ENCODE results near the gene NBPF14. TPM values are rescaled to one million over a fixed set of nuclear protein-coding genes. Genes with fewer than 3 reads are reported as not detected.
"Not testable (repeated sequence)": the region's sequence is repeated elsewhere in the genome, so short reads cannot be mapped to it uniquely, and the experiment has no call there.

Gene NBPF14
- total and polyA plus RNA-seq, 2 of the 8 experiments (the other 6 are each of a cell fraction or from before 2014, with no cell fraction given), result 6.0 to 8.8 TPM

- H2BK20ac ChIP-seq (ENCODE audit: low read length); H3K27ac ChIP-seq (ENCODE audit: low read depth, low read length); H4K5ac ChIP-seq (ENCODE audit: insufficient read length, low read depth, low read length); H3K27me3 ChIP-seq (replicated peaks in 1 of 4; ENCODE audit: control insufficient read depth in 3 of 4, extremely low read depth in 1 of 4, insufficient read depth in 3 of 4, low read length in 3 of 4); H4K91ac ChIP-seq (replicated peaks; ENCODE audit: insufficient read length, low read length); H3K23ac ChIP-seq (ENCODE audit: insufficient read length); H3K4ac ChIP-seq (replicated peaks; ENCODE audit: insufficient read length, low read depth, low read length); H4K8ac ChIP-seq (ENCODE audit: extremely low read depth, insufficient read depth, low read length); H3K14ac ChIP-seq (ENCODE audit: insufficient read length); H2AFZ ChIP-seq (ENCODE audit: low read length); H3K36me3 ChIP-seq (ENCODE audit: control insufficient read depth in 2 of 4, insufficient read depth in 4 of 4, low read length in 3 of 4); H3K4me1 ChIP-seq (replicated peaks in 1 of 4; ENCODE audit: control insufficient read depth in 3 of 4, insufficient read depth in 4 of 4, low read length in 3 of 4); H3K56ac ChIP-seq (replicated peaks; ENCODE audit: insufficient read length, low read depth, low read length); H3K4me3 ChIP-seq (ENCODE audit: extremely low read depth in 1 of 4, insufficient read depth in 2 of 4, low read depth in 3 of 4, low read length in 4 of 4); H2BK120ac ChIP-seq (replicated peaks; ENCODE audit: low read depth, low read length); H2BK5ac ChIP-seq (ENCODE audit: low read depth, low read length); H3K79me2 ChIP-seq (ENCODE audit: control insufficient read depth in 1 of 2, insufficient read depth in 2 of 2, low read length in 2 of 2); H2AK5ac ChIP-seq (ENCODE audit: low read depth, low read length); POLR2A ChIA-PET (ENCODE audit: partially characterized antibody); H3K9ac ChIP-seq (replicated peaks in 1 of 4; ENCODE audit: extremely low read depth in 1 of 4, low read depth in 3 of 4, low read length in 3 of 4); H3K23me2 ChIP-seq (ENCODE audit: low read depth, low read length); H3K79me1 ChIP-seq (ENCODE audit: low read depth, low read length); H2BK12ac ChIP-seq (ENCODE audit: low read depth, low read length); CTCF ChIA-PET (ENCODE audit: partially characterized antibody); DNase-seq (ENCODE audit: low read depth in 1 of 2, low spot score in 2 of 2); H3K4me2 ChIP-seq (ENCODE audit: insufficient read depth in 1 of 2, low read depth in 2 of 2, low read length in 2 of 2); H3K18ac ChIP-seq (ENCODE audit: extremely low read depth, low read length); H4K20me1 ChIP-seq (replicated peaks in 1 of 2; ENCODE audit: control insufficient read depth in 1 of 2, insufficient read depth in 2 of 2, low read length in 2 of 2); H3K9me3 ChIP-seq (ENCODE audit: insufficient read depth in 2 of 2, low read depth in 1 of 2, low read length in 1 of 2); FAIRE-seq; H2BK15ac ChIP-seq (ENCODE audit: low read length): not testable (repeated sequence)
- no CpG with 5 or more reads among the region's 3 CpGs for WGBS, 2 experiments (ENCODE audit: extremely low coverage in 1 of 2, insufficient coverage in 1 of 2, insufficient read length in 1 of 2, insufficient replicate concordance in 2 of 2, low coverage in 1 of 2, low lambda C conversion rate in 2 of 2, missing lambda C conversion rate in 1 of 2)
Measured at GRCh38 chr1:148514310-148514709, 81.5 kb downstream of the NBPF14 start.

GRCh38 chr1:148512571-148513184, 83.1 kb downstream of the NBPF14 start:
- 83% methylated on average over 6 of the region's 9 CpGs; no CpG with 5 or more reads in 1 of the 2 experiments for WGBS, 2 experiments (ENCODE audit: extremely low coverage in 1 of 2, insufficient coverage in 1 of 2, insufficient read length in 1 of 2, insufficient replicate concordance in 2 of 2, low coverage in 1 of 2, low lambda C conversion rate in 2 of 2, missing lambda C conversion rate in 1 of 2)
- H3K79me2 ChIP-seq (ENCODE audit: control insufficient read depth in 1 of 2, insufficient read depth in 2 of 2, low read length in 2 of 2); FAIRE-seq; DNase-seq (ENCODE audit: low read depth in 1 of 2, low spot score in 2 of 2); H2BK15ac ChIP-seq (ENCODE audit: low read length); H3K27ac ChIP-seq (ENCODE audit: low read depth, low read length); H3K18ac ChIP-seq (ENCODE audit: extremely low read depth, low read length); H2BK12ac ChIP-seq (ENCODE audit: low read depth, low read length); H2BK5ac ChIP-seq (ENCODE audit: low read depth, low read length); H4K5ac ChIP-seq (ENCODE audit: insufficient read length, low read depth, low read length); H3K9ac ChIP-seq (replicated peaks in 1 of 4; ENCODE audit: extremely low read depth in 1 of 4, low read depth in 3 of 4, low read length in 3 of 4); H4K20me1 ChIP-seq (replicated peaks in 1 of 2; ENCODE audit: control insufficient read depth in 1 of 2, insufficient read depth in 2 of 2, low read length in 2 of 2); H3K4ac ChIP-seq (replicated peaks; ENCODE audit: insufficient read length, low read depth, low read length); H4K91ac ChIP-seq (replicated peaks; ENCODE audit: insufficient read length, low read length); H2AFZ ChIP-seq (ENCODE audit: low read length); H3K27me3 ChIP-seq (replicated peaks in 1 of 4; ENCODE audit: control insufficient read depth in 3 of 4, extremely low read depth in 1 of 4, insufficient read depth in 3 of 4, low read length in 3 of 4); H3K14ac ChIP-seq (ENCODE audit: insufficient read length); H4K8ac ChIP-seq (ENCODE audit: extremely low read depth, insufficient read depth, low read length); H2BK20ac ChIP-seq (ENCODE audit: low read length); H3K23ac ChIP-seq (ENCODE audit: insufficient read length); H3K4me1 ChIP-seq (replicated peaks in 1 of 4; ENCODE audit: control insufficient read depth in 3 of 4, insufficient read depth in 4 of 4, low read length in 3 of 4); POLR2A ChIA-PET (ENCODE audit: partially characterized antibody); H2BK120ac ChIP-seq (replicated peaks; ENCODE audit: low read depth, low read length); H3K9me3 ChIP-seq (ENCODE audit: insufficient read depth in 2 of 2, low read depth in 1 of 2, low read length in 1 of 2); H3K4me2 ChIP-seq (ENCODE audit: insufficient read depth in 1 of 2, low read depth in 2 of 2, low read length in 2 of 2); H3K4me3 ChIP-seq (ENCODE audit: extremely low read depth in 1 of 4, insufficient read depth in 2 of 4, low read depth in 3 of 4, low read length in 4 of 4); H3K79me1 ChIP-seq (ENCODE audit: low read depth, low read length); H2AK5ac ChIP-seq (ENCODE audit: low read depth, low read length); CTCF ChIA-PET (ENCODE audit: partially characterized antibody); H3K36me3 ChIP-seq (ENCODE audit: control insufficient read depth in 2 of 4, insufficient read depth in 4 of 4, low read length in 3 of 4); H3K56ac ChIP-seq (replicated peaks; ENCODE audit: insufficient read length, low read depth, low read length); H3K23me2 ChIP-seq (ENCODE audit: low read depth, low read length): not testable (repeated sequence)

Measured in H1 (cell line).